ENCODE measurements around the gene B4GALNT3. TPM values are rescaled to one million over a fixed set of nuclear protein-coding genes. Genes with fewer than 3 reads are reported as not detected.

Gene B4GALNT3
- total RNA-seq, 3 donors from 2014 or later (not counting 1 experiment from before 2014, with no cell fraction given): 0.93 to 4.2 TPM; not detected in 1

GRCh38 chr12:480831-481816 lies 21.4 kb downstream of the B4GALNT3 start:
- peaks cover 2% of the 10 kb centered on the region for H3K27me3 ChIP-seq (ENCODE audit: control insufficient read depth, insufficient read depth, low read length)
- H3K9me3 Mint-ChIP-seq: no peaks in the 10 kb centered on the region
- ATAC-seq (no peak), DNase-seq (no peak)
- no peak overlapping the region for H3K27ac ChIP-seq (ENCODE audit: low read length)
- H3K4me3 ChIP-seq (ENCODE audit: low read length): no peak overlapping the region
- no peaks in the 10 kb centered on the region for H3K36me3 Mint-ChIP-seq
- H3K27me3 Mint-ChIP-seq (ENCODE audit: low read depth in 2 of 2): peaks cover 22 to 41% of the 10 kb centered on the region in 2 donors
- 79% methylated on average over 13 of the region's 13 CpGs for WGBS (ENCODE audit: insufficient coverage)
- no peaks in the 10 kb centered on the region for H3K36me3 ChIP-seq (ENCODE audit: control insufficient read depth, insufficient read depth, low read length)
- no peak overlapping the region for H3K4me3 Mint-ChIP-seq
- no peak overlapping the region for H3K27ac Mint-ChIP-seq
- no peaks in the 10 kb centered on the region for H3K9me3 ChIP-seq (ENCODE audit: control insufficient read depth, insufficient read depth, low read length)
- no peaks in the 10 kb centered on the region for H3K4me1 Mint-ChIP-seq
- H3K4me1 ChIP-seq (ENCODE audit: control insufficient read depth, insufficient read depth, low read length): no peaks in the 10 kb centered on the region
- intact Hi-C loops (cut with micrococcal nuclease): no loop called here
- no peak for TF ChIP-seq CTCF (IDR thresholded peaks at IDR 0.05)

GRCh38 chr12:482061-482460 lies 22.3 kb downstream of the B4GALNT3 start:
- no peaks in the 10 kb centered on the region for H3K36me3 Mint-ChIP-seq
- no peaks in the 10 kb centered on the region for H3K36me3 ChIP-seq (ENCODE audit: control insufficient read depth, insufficient read depth, low read length)
- ATAC-seq: no peak
- peaks cover 2% of the 10 kb centered on the region for H3K27me3 ChIP-seq (ENCODE audit: control insufficient read depth, insufficient read depth, low read length)
- intact Hi-C loops (cut with micrococcal nuclease): no loop called here
- 59% methylated on average over 3 of the region's 3 CpGs for WGBS (ENCODE audit: insufficient coverage)
- no peaks in the 10 kb centered on the region for H3K9me3 ChIP-seq (ENCODE audit: control insufficient read depth, insufficient read depth, low read length)
- no peak for TF ChIP-seq CTCF (IDR thresholded peaks at IDR 0.05)
- H3K9me3 Mint-ChIP-seq: no peaks in the 10 kb centered on the region
- H3K27ac ChIP-seq (ENCODE audit: low read length): no peak overlapping the region
- no peak for DNase-seq
- peaks cover 26 to 41% of the 10 kb centered on the region in 2 donors for H3K27me3 Mint-ChIP-seq (ENCODE audit: low read depth in 2 of 2)
- H3K27ac Mint-ChIP-seq: no peak overlapping the region
- no peak overlapping the region for H3K4me3 ChIP-seq (ENCODE audit: low read length)
- no peak overlapping the region for H3K4me3 Mint-ChIP-seq
- H3K4me1 Mint-ChIP-seq: no peaks in the 10 kb centered on the region
- no peaks in the 10 kb centered on the region for H3K4me1 ChIP-seq (ENCODE audit: control insufficient read depth, insufficient read depth, low read length)

DNA sequence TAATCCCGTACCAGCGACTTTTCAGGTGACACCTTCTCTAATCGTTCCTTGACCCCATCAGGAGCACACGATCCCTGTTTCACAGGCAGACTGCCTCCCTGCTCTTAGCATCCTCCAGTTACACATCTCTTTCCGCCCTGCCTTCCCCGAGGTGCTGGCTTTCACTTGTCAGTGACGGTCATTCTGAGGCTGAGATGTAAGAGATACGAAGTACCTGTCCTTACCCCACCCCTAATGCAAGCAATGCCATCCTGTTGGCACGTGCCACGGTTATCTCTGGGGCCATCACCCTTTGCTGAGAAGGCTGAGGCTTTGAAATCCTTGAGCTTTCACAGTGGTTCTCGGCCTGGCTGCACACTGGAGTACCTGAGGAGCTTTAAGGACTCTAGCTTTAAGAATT lies 24.4 kb downstream of the B4GALNT3 start:
- peaks cover 30 to 52% of the 10 kb centered on the region in 2 donors for H3K27me3 Mint-ChIP-seq (ENCODE audit: low read depth in 2 of 2)
- no peak overlapping the region for H3K27ac ChIP-seq (ENCODE audit: low read length)

More for the DNA sequence above, 24.4 kb downstream of the B4GALNT3 start:
- WGBS (ENCODE audit: insufficient coverage): 76% methylated on average over 11 of the region's 11 CpGs
- TF ChIP-seq CTCF (IDR thresholded peaks at IDR 0.05): no peak
- Mint-ChIP-seq H3K9me3 (no peaks in the 10 kb centered on the region), H3K27ac (no peak overlapping the region), H3K4me1 (no peaks in the 10 kb centered on the region), H3K4me3 (no peak overlapping the region), H3K36me3 (no peaks in the 10 kb centered on the region)
- Histone ChIP-seq H3K27me3 (ENCODE audit: control insufficient read depth, insufficient read depth, low read length) (peaks cover 2% of the 10 kb centered on the region), H3K4me3 (ENCODE audit: low read length) (no peak overlapping the region), H3K9me3 (ENCODE audit: control insufficient read depth, insufficient read depth, low read length) (no peaks in the 10 kb centered on the region), H3K36me3 (ENCODE audit: control insufficient read depth, insufficient read depth, low read length) (no peaks in the 10 kb centered on the region), H3K4me1 (ENCODE audit: control insufficient read depth, insufficient read depth, low read length) (no peaks in the 10 kb centered on the region)
- DNase-seq: no peak
- no peak for ATAC-seq
- intact Hi-C loops (cut with micrococcal nuclease): no loop called here

Data from natural killer cell (primary cell).